ENCODE measurements around the gene ZNF660. TPM values are rescaled to one million over a fixed set of nuclear protein-coding genes. Genes with fewer than 3 reads are reported as not detected.
"Not testable (repeated sequence)": the region's sequence is repeated elsewhere in the genome, so short reads cannot be mapped to it uniquely, and the experiment has no call there.

Gene ZNF660
- total RNA-seq (ENCODE audit: low replicate concordance) = 4.0 and 19.2 TPM in 2 replicates
- long read RNA-seq, full-length matches to known transcripts = 8 of 9 reads
- long read RNA-seq, partial matches to known transcripts = 0 of 9 reads
- long read RNA-seq, other reads (novel, unspliced or antisense) = 1 of 9 reads

DNA sequence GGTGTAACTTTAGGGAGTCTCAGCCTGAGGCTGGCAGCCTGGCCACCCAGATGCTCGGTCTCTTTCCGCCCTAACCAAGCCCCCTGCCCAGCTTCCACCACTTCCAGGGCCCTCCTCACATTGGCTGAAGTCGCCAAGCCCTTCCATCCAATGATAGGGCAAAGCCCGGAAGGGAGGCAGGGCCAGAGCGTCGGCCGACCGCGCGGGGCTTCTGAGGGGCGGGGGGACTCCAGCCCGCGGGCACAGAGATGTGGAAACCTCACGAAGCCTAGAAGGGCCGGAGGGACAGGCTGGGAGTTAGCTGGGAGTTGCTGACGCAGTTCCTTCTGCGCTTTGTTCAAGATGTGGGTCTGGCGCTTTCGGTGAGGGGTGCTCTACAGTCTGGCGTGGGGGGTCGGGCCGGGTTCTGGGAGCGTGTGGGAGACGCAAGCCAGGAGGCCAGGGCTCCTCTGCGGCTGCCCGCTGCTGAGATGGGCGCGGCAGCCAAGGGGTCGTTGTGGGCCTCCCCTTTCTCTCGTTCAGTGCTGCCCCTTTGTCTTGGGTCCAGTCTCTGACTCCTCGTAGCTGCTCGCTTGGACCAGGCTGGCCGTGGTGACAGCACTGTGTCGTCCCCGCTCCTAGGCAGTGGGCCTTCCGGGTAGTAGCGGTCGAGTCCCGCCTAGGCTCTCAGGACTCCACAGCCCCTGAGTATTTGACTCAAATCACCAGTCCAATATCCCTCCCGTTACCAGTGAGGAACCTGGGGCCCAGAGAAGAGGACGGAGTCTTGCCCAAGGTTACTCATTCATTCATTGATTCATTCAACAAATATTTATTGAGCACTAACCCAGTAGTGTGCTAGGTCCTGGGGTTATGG is at the start of gene ZNF660:
Gene ZNF660 (plus strand): TSS at position 319 of the 856 bp plus-strand sequence. CDS start 9,230 bp downstream, outside the sequence.
- Mint-ChIP-seq H3K9me3 (peaks cover 16% of the 10 kb centered on the region), H3K4me1 (ENCODE audit: unreplicated experiment) (peaks cover 21% of the 10 kb centered on the region), H3K4me3 (peak within 1 kb of the TSS; percentile 91), H3K36me3 (peaks cover 50% of the 10 kb centered on the region), H3K27me3 (no peaks in the 10 kb centered on the region), H3K27ac (peak within 1 kb of the TSS; percentile 93)
- peak; percentile 87 for DNase-seq (ENCODE audit: extremely low spot score, unreplicated experiment)
- TF ChIP-seq, protein P1, sequence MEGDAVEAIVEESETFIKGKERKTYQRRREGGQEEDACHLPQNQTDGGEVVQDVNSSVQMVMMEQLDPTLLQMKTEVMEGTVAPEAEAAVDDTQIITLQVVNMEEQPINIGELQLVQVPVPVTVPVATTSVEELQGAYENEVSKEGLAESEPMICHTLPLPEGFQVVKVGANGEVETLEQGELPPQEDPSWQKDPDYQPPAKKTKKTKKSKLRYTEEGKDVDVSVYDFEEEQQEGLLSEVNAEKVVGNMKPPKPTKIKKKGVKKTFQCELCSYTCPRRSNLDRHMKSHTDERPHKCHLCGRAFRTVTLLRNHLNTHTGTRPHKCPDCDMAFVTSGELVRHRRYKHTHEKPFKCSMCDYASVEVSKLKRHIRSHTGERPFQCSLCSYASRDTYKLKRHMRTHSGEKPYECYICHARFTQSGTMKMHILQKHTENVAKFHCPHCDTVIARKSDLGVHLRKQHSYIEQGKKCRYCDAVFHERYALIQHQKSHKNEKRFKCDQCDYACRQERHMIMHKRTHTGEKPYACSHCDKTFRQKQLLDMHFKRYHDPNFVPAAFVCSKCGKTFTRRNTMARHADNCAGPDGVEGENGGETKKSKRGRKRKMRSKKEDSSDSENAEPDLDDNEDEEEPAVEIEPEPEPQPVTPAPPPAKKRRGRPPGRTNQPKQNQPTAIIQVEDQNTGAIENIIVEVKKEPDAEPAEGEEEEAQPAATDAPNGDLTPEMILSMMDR (conservative IDR thresholded peaks at IDR 0.05) = no peak

DNA sequence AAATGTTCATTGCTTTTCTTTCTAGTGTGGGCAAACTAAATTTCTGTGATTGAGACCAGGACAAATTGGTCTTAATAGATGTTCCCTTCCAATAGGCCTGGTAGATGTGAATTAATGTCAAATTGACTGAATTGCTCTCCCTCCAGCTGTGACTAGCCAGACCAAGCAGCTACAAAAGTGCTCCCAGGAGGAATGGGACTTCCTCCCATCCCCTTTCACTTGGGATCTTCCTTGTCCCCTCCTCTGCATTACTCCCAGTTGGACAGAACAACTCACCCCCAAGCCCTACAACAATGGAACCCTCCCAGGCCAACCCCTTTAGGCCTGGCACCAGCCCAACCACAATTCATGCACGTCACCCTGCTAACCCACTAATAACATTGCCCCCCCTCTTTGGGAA is 49.4 kb upstream of the ZNF660 start:
- Mint-ChIP-seq H3K27me3 (peaks cover 55% of the 10 kb centered on the region), H3K4me1 (ENCODE audit: unreplicated experiment) (no peaks in the 10 kb centered on the region), H3K4me3 (no peak overlapping the region), H3K27ac (no peak overlapping the region), H3K36me3 (no peaks in the 10 kb centered on the region), H3K9me3 (no peaks in the 10 kb centered on the region)
- DNase-seq (ENCODE audit: extremely low spot score, unreplicated experiment) = no peak
- TF ChIP-seq, protein P1 (conservative IDR thresholded peaks at IDR 0.05) = no peak

DNA sequence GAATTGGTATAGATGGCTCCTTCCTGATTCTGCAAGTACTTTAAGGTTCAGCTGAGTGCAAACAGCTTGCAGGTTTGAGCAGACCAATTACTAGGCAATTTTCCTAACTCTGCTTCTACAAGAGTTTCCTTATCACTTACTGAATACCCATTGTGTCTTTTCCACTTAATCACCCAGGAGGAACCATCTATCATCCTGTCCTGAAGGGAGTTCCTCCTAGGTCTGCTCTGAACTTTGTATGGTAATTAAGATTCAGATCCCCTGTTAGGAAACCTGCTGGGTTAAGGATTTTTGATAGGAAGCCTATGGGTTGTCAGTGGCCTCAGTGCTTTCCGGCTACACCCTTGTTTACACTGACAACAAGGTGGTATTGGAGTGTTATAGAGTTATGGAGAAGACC is 40.0 kb upstream of the ZNF660 start:
- H3K27ac Mint-ChIP-seq; H3K36me3 Mint-ChIP-seq; DNase-seq (ENCODE audit: extremely low spot score, unreplicated experiment); H3K4me1 Mint-ChIP-seq (ENCODE audit: unreplicated experiment); H3K4me3 Mint-ChIP-seq; H3K9me3 Mint-ChIP-seq: not testable (repeated sequence)
- peaks cover 50% of the 10 kb centered on the region for H3K27me3 Mint-ChIP-seq

DNA sequence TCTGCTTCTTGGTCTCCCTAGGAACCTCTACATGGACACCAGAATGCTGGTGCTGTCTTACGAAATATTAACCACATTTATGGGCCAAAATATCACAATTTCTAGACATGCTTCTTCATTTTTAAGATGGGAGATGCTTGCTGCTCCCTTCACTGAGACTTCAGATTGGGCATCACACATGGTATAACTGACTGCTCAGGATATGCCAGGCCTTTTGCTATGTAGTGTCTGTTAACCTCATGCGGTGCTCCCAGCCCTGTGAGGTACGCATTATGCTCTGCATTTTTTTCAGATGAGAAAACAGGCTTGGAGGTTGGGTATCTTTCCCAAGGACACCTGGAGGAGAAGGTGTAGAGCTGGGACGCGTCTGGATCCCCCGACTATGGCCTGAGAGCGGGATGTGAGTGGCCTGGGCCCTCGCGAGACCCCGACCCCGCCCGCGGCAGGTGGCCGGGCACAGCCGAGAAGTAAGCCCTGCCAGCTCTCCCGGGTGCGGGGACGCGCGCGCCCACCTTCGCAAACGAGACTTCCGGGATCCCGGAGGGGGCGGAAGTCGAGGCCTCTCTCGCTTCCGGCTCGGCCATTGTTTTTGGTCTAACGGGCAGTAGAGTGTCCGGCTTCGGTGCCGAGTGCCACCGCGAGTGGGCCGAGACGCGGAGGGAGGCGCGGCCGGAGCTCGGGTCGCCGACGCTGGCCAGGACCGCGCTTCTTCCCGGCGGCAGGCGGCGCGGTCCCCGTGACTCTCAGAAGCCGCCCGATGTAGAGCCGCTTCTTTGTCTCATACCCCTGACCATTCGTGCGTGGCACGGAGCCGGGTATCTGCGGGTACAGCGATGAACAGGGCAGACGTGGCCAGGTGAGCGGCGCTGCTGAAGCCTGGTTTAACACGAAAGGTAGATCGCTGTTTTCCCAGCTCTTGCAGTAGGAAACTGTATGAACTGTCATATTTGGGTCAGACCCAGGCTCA is 29.9 kb upstream of the ZNF660 start, which contains the start of gene ZKSCAN7:
Gene ZKSCAN7 (plus strand): TSS at position 568 of the 967 bp plus-strand sequence. CDS start 1,855 bp downstream, outside the sequence.
- peak; percentile 84 for DNase-seq (ENCODE audit: extremely low spot score, unreplicated experiment)
- Mint-ChIP-seq H3K27ac (peak within 1 kb of the TSS; percentile 83), H3K27me3 (peaks cover 22% of the 10 kb centered on the region), H3K9me3 (no peaks in the 10 kb centered on the region), H3K36me3 (peaks cover 32% of the 10 kb centered on the region), H3K4me1 (ENCODE audit: unreplicated experiment) (peaks cover 26% of the 10 kb centered on the region), H3K4me3 (peak within 1 kb of the TSS; percentile 90)
- TF ChIP-seq, protein P1 (conservative IDR thresholded peaks at IDR 0.05) = peak; percentile 45

DNA sequence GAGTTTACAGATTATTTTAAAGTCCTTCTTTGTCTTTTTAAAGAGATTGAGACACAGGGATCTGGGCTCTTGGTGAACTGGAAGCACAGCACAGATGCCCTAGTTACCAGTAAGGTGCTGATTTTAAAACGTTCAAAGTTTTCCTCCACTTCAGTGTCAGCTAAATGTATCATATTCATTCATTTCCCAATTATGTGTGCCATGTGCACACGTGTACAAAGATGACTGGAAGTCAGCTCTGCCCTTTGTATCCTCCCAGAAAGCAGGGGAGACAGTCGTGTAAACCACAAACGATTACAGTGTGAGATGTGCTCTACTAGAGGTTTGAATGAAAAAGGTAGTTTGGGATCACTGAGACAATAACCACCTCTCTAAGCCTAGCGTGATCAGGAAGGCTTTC is 29.0 kb upstream of the ZNF660 start:
- Mint-ChIP-seq H3K27ac (peak overlapping the region; percentile 83), H3K9me3 (peaks cover 1% of the 10 kb centered on the region), H3K27me3 (peaks cover 22% of the 10 kb centered on the region), H3K36me3 (peaks cover 39% of the 10 kb centered on the region), H3K4me1 (ENCODE audit: unreplicated experiment) (peaks cover 26% of the 10 kb centered on the region), H3K4me3 (peak overlapping the region; percentile 90)
- TF ChIP-seq, protein P1 (conservative IDR thresholded peaks at IDR 0.05) = no peak
- no peak for DNase-seq (ENCODE audit: extremely low spot score, unreplicated experiment)

Measured in type B pancreatic cell (in vitro differentiated cells).